ENCODE measurements around the gene PKN1. TPM values are rescaled to one million over a fixed set of nuclear protein-coding genes. Genes with fewer than 3 reads are reported as not detected.

PKN1 gene
- total and polyA plus RNA-seq, 2 of the 4 experiments (the other 2 are of a cell fraction): 39.1 to 41.4 TPM

GRCh38 chr19:14433554-14434501 is 722 bp downstream of the PKN1 start:
- peaks cover 17% of the 10 kb centered on the region for H3K4me1 ChIP-seq (ENCODE audit: control insufficient read depth, insufficient read depth, low read length)
- H2BK5ac ChIP-seq (ENCODE audit: low read depth, low read length, poor library complexity, severe bottlenecking): peak overlapping the region; percentile 41
- H3K36me3 ChIP-seq (ENCODE audit: control insufficient read depth, insufficient read depth, low read length): 0 out of 2 replicates have a peak, but pooled peaks cover 6% of the 10 kb centered on the region
- H2AK9ac ChIP-seq (replicated peaks; ENCODE audit: low read depth, low read length, poor library complexity): peak overlapping the region; percentile 99
- peaks cover 28 to 54% of the 10 kb centered on the region in 2 experiments; a peak in 3 of 4 replicates for H3K79me1 ChIP-seq (ENCODE audit: low read depth in 1 of 2, low read length in 2 of 2)
- H2AFZ ChIP-seq (replicated peaks; ENCODE audit: low read length, poor library complexity): peak overlapping the region; percentile 92
- no peak overlapping the region for H2BK120ac ChIP-seq (ENCODE audit: low read depth, low read length)
- peaks cover 17% of the 10 kb centered on the region for H4K20me1 ChIP-seq (ENCODE audit: insufficient read depth, low read length)
- no peak for DNase-seq
- no peaks in the 10 kb centered on the region for H3K27me3 ChIP-seq (ENCODE audit: control insufficient read depth, insufficient read depth, low read length)
- ATAC-seq (ENCODE audit: low read depth): peak; percentile 25
- intact Hi-C loops (cut with micrococcal nuclease) (no loop called here), dilution Hi-C loops (cut with HindIII; ENCODE audit: low sequenced_read_pairs, unreplicated experiment) (no loop called here), in situ Hi-C loops (cut with MboI; ENCODE audit: low sequenced_read_pairs) (no loop called here)
- H4K8ac ChIP-seq (ENCODE audit: low read depth in 2 of 2, low read length in 2 of 2): peak overlapping the region; percentile 40 to 47; a peak in 2 of 4 replicates
- no peak overlapping the region for H2BK15ac ChIP-seq (ENCODE audit: low read depth, low read length)
- H3K4me3 ChIP-seq (ENCODE audit: insufficient read depth, low read depth, low read length): peak overlapping the region; percentile 94
- no peaks in the 10 kb centered on the region for H3K9me3 ChIP-seq (ENCODE audit: control insufficient read depth, insufficient read depth, low read length)
- H3K9me1 ChIP-seq (ENCODE audit: insufficient read depth, low read length): peaks cover 12% of the 10 kb centered on the region; the same call in 1 of the 2 replicates
- no peak overlapping the region; the same call in 1 of the 2 replicates for H3K18ac ChIP-seq (ENCODE audit: low read depth, low read length)
- peak overlapping the region; percentile 81 for H2AK5ac ChIP-seq (ENCODE audit: low read depth, low read length)
- H3K4me2 ChIP-seq (ENCODE audit: low read depth, low read length): peak overlapping the region; percentile 91
- H3K27ac ChIP-seq (ENCODE audit: insufficient read depth, low read length): peak overlapping the region; percentile 48; the same call in 1 of the 2 replicates
- H3K9ac ChIP-seq (ENCODE audit: low read depth, low read length): peak overlapping the region; percentile 88
- CTCF ChIA-PET: no interaction called here
- peak overlapping the region; percentile 69 for H3K4ac ChIP-seq (ENCODE audit: low read depth, low read length)
- peak overlapping the region; percentile 11 for H3K23ac ChIP-seq (ENCODE audit: low read depth, low read length)
- no peak overlapping the region for H2BK20ac ChIP-seq (ENCODE audit: low read depth, low read length)
- H4K91ac ChIP-seq (ENCODE audit: insufficient read depth, low read depth, low read length): peak overlapping the region; percentile 62; the same call in 1 of the 2 replicates
- TF ChIP-seq USF2 (IDR thresholded peaks at IDR 0.05; ENCODE audit: low read depth, low read length) (no peak), BHLHE40 (IDR thresholded peaks at IDR 0.05; ENCODE audit: low read depth, low read length) (peak; percentile 79)
- H3K56ac ChIP-seq (ENCODE audit: extremely low read depth, insufficient read depth, low read length): peak overlapping the region; percentile 3; the same call in 1 of the 2 replicates
- BruUV-seq (replicated peaks): no TSS peak
- 51% methylated on average over 6 of the region's 52 CpGs; no CpG with 5 or more reads in 1 of the 2 experiments for WGBS, 2 experiments (ENCODE audit: extremely low coverage in 2 of 2, insufficient read length in 1 of 2)
- peak overlapping the region; percentile 76 for H3K14ac ChIP-seq (replicated peaks; ENCODE audit: low read depth, low read length)
- H4K5ac ChIP-seq (ENCODE audit: low read depth, low read length): peak overlapping the region; percentile 39
- POLR2A ChIA-PET (ENCODE audit: unreplicated experiment): no interaction called here

Measured in IMR-90 (cell line).